CD4-positive, CD25-positive, alpha-beta regulatory T cell (primary cell): ENCODE data around the gene WIPI1. TPM values are rescaled to one million over a fixed set of nuclear protein-coding genes. Genes with fewer than 3 reads are reported as not detected.

Experiments
- ATAC-seq, 2 donors: fragments of 150-1000 bp; cut with Tn5 transposase; one replicate each; pipeline ENCODE4 v1.10.0; 2021; ENCODE audit warnings: low read depth in 2 of 2, moderate number of reproducible peaks in 2 of 2, moderate library complexity in 1 of 2
- DNase-seq, 3 donors: peaks; one replicate each; pipeline versions ENCODE4 v3.0.0 to v3.0.0-alpha.2; 2012 to 2022; ENCODE audit warnings: mixed read lengths in 1 of 3
- H3K27ac ChIP-seq: one replicate; pipeline ENCODE4 v1.7.0; 2013; ENCODE audit warnings: mild to moderate bottlenecking, low read length; ENCODE audit not compliant: insufficient read depth, poor library complexity, severe bottlenecking
- H3K27me3 ChIP-seq: one replicate; pipeline ENCODE4 v1.7.0; 2013; ENCODE audit warnings: low read length; ENCODE audit not compliant: control insufficient read depth, insufficient read depth
- H3K36me3 ChIP-seq: one replicate; pipeline ENCODE4 v1.7.0; 2013; ENCODE audit warnings: mild to moderate bottlenecking, low read length, moderate library complexity; ENCODE audit not compliant: control insufficient read depth, insufficient read depth
- H3K4me1 ChIP-seq: 2 replicates; pipeline ENCODE4 v1.7.0; 2013; ENCODE audit warnings: mild to moderate bottlenecking, low read length; ENCODE audit not compliant: insufficient read depth, control insufficient read depth, poor library complexity, severe bottlenecking
- H3K4me3 ChIP-seq: one replicate; pipeline ENCODE4 v1.7.0; 2013; ENCODE audit warnings: low read depth, mild to moderate bottlenecking, low read length, moderate library complexity
- H3K9me3 ChIP-seq, 2 experiments: 1 replicate in 1 of 2; 2 replicates in 1 of 2; pipeline ENCODE4 v1.7.0; 2013; ENCODE audit warnings: low read length in 2 of 2, mild to moderate bottlenecking in 1 of 2, moderate library complexity in 1 of 2; ENCODE audit not compliant: control insufficient read depth in 2 of 2
- H3K27ac Mint-ChIP-seq, 3 donors: one replicate each; pipeline ENCODE4 v1.8.0; 2020 to 2022; ENCODE audit warnings: mild to moderate bottlenecking in 3 of 3, mixed read lengths in 3 of 3, moderate library complexity in 2 of 3
- H3K27me3 Mint-ChIP-seq: one replicate; pipeline ENCODE4 v1.8.0; 2022; ENCODE audit warnings: mild to moderate bottlenecking, mixed read lengths
- H3K36me3 Mint-ChIP-seq: one replicate; pipeline ENCODE4 v1.8.0; 2020; ENCODE audit warnings: mixed read lengths
- H3K4me1 Mint-ChIP-seq, 4 donors: one replicate each; pipeline ENCODE4 v1.8.0; 2020 to 2022; ENCODE audit warnings: mixed read lengths in 4 of 4, mild to moderate bottlenecking in 1 of 4
- H3K4me3 Mint-ChIP-seq, 4 donors: one replicate each; pipeline ENCODE4 v1.8.0; 2020 to 2022; ENCODE audit warnings: mild to moderate bottlenecking in 4 of 4, mixed read lengths in 4 of 4, moderate library complexity in 3 of 4
- H3K9me3 Mint-ChIP-seq, 7 donors: one replicate each; pipeline ENCODE4 v1.8.0; 2020 to 2022; ENCODE audit warnings: mixed read lengths in 7 of 7, mild to moderate bottlenecking in 3 of 7, moderate library complexity in 2 of 7
- polyA plus RNA-seq, 4 donors: library from polyadenylated mRNA; unstranded; fragments of 300-500 nt; fragmentation: Illumina TruSeq; gene quantifications; one replicate each; pipeline ENCODE4 v1.2.3, GENCODE V29; 2021
- total RNA-seq: library from RNA; stranded (reverse); gene quantifications from one replicate; pipeline ENCODE4 v1.2.3, GENCODE V29; 2022

The WIPI1 gene
- total and polyA plus RNA-seq, 5 donors from 2014 or later, result 2.5 to 5.9 (median 5.2) TPM

DNA sequence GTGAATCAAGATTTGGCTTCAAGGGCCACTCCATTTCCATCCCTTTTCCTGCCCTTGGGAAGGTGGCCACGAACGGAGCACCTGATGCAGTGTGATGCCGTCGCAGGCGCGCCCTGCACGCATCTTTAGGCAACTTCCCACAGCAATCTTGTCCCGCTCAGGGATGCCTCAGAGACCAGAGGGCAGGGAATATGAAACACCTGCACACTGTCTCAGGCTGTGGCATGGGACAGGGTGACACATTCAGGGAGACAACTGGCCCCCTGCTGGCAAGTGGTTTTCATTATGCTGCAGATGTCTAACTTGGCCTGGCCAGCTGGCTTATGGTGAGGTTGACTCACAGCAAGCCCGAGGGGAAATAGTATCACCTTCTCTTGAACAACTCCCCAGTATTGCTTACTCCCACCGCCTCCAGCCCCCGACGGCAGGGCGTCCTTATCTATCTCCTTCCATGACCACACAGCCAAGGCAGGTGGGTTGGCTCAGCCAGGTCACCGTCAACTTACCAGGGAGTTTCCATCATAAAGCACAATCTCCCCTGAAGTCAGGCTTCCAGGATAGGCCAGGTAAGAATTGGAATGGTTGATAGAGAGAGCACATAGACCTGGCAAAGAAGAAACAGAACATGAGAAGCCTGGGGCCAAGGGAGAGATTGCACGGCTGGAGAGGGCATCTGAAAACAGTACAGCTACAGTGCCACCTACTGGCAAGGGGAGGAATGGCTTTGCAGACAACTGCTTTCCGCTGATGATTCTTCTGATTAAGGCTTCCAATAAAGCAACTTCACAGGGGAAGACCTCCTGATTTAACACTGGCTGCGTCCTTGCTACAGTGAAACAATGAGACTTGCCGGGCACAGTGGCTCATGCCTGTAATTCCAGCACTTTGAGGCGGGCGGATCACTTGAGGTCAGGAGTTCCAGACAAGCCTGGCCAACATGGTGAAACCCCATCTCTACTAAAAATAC, 21.1 kb downstream of the WIPI1 start:
- Mint-ChIP-seq H3K4me1 (peaks cover 29 to 53% (median 36%) of the 10 kb centered on the region in 4 donors), H3K27ac (peak overlapping the region; percentile 4 to 76 (median 74)), H3K36me3 (peaks cover 3% of the 10 kb centered on the region), H3K9me3 (no peaks in the 10 kb centered on the region), H3K27me3 (no peaks in the 10 kb centered on the region), H3K4me3 (peak overlapping the region; percentile 0 to 80 (median 42))
- Histone ChIP-seq H3K4me1 (peaks cover 25% of the 10 kb centered on the region), H3K27me3 (no peaks in the 10 kb centered on the region), H3K9me3 (no peaks in the 10 kb centered on the region), H3K36me3 (peaks cover 6% of the 10 kb centered on the region), H3K27ac (peak overlapping the region; percentile 49), H3K4me3 (no peak overlapping the region)
- ATAC-seq, result peak; percentile 75 to 79
- peak; percentile 71 to 89 (median 85) for DNase-seq

DNA sequence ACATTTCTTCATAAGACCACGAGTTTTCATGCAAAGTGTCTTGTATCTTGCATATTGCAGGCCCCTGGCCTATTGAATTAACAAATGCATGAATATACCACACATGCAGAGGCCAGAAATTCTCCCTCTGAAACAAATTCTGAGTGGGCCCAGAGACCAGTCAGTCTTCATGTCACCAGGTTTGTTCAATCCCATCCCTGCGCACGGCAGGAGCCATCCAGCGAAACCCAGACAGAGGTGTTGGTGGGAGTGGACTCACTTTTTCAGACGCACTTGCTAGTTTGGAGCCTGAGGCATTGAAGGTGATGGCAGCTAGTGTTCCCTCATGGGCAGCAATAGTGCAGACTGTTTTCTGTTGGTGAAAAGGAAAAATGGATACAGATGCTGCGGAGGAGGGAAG, 21.9 kb downstream of the WIPI1 start:
- Histone ChIP-seq H3K9me3 (no peaks in the 10 kb centered on the region), H3K36me3 (peaks cover 6% of the 10 kb centered on the region), H3K27me3 (no peaks in the 10 kb centered on the region), H3K4me1 (peaks cover 25% of the 10 kb centered on the region), H3K27ac (no peak overlapping the region), H3K4me3 (no peak overlapping the region)
- peaks cover 3% of the 10 kb centered on the region for H3K36me3 Mint-ChIP-seq
- no peaks in the 10 kb centered on the region for H3K27me3 Mint-ChIP-seq
- H3K4me3 Mint-ChIP-seq, result no peak overlapping the region
- DNase-seq, result no peak
- H3K9me3 Mint-ChIP-seq, result no peaks in the 10 kb centered on the region
- peaks cover 26 to 48% (median 36%) of the 10 kb centered on the region in 4 donors for H3K4me1 Mint-ChIP-seq
- no peak overlapping the region for H3K27ac Mint-ChIP-seq
- ATAC-seq, result no peak

DNA sequence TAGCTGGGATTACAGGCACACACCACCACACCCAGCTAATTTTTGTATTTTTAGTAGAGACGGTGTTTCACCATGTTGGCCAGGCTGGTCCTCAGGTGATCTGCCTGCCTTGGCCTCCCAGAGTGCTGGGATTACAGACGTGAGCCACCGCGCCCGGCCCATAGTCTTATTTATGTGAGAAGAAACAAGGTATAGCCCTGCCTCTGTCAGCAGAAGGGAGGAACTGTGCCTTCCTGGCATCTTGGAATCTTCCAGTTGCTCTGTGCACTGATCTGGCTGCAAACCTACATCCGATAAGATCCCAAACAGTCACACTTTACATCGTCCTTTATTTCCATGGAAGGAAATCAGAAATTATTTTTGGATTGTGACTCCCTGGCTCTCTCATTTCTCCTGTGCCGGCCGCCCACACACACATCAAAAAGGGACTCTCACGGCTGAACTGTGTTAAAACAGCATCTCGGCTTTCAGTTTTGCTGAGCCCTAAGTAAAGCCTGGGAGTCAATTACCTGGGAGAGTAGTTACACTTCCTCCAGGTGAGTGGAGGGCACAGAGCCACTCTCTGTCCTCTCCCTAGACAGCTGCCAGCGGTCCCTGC, 23.3 kb downstream of the WIPI1 start:
- Histone ChIP-seq H3K36me3 (peaks cover 8% of the 10 kb centered on the region), H3K27ac (no peak overlapping the region), H3K9me3 (no peaks in the 10 kb centered on the region), H3K4me3 (no peak overlapping the region), H3K4me1 (peaks cover 25% of the 10 kb centered on the region), H3K27me3 (no peaks in the 10 kb centered on the region)
- Mint-ChIP-seq H3K4me1 (peaks cover 21 to 44% (median 35%) of the 10 kb centered on the region in 4 donors), H3K4me3 (no peak overlapping the region), H3K9me3 (no peaks in the 10 kb centered on the region), H3K27me3 (no peaks in the 10 kb centered on the region), H3K36me3 (peaks cover 6% of the 10 kb centered on the region), H3K27ac (peak overlapping the region in 1 of 3 donors; percentile 58)
- no peak for DNase-seq
- ATAC-seq, result no peak

DNA sequence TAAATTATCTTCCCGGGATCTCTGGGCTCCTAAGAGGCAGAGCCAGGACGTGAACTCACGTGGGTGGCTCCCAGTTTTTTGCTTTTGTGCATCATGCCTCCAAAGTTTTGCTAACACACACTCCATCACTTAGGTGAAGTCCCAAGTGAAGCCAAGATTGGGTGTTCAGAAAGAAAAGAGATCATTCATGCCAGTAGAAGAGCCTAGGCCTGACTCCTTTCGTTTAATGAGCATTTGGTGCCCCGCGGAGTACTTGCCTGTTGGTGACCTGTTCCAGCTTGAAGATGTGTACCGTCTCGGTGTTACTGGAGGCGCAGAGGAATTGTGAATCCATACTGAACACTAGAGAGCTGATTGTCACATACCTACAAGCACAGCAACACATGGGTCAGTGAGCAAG, 24.1 kb downstream of the WIPI1 start:
- no peak overlapping the region for H3K4me3 Mint-ChIP-seq
- no peak overlapping the region for H3K27ac ChIP-seq
- H3K9me3 Mint-ChIP-seq, result no peaks in the 10 kb centered on the region
- H3K27ac Mint-ChIP-seq, result peak overlapping the region in 1 of 3 donors; percentile 58
- H3K9me3 ChIP-seq, result no peaks in the 10 kb centered on the region
- no peak for ATAC-seq
- no peak for DNase-seq
- peaks cover 13% of the 10 kb centered on the region for H3K36me3 ChIP-seq
- no peak overlapping the region for H3K4me3 ChIP-seq
- peaks cover 10% of the 10 kb centered on the region for H3K36me3 Mint-ChIP-seq
- no peaks in the 10 kb centered on the region for H3K27me3 Mint-ChIP-seq
- peaks cover 22% of the 10 kb centered on the region for H3K4me1 ChIP-seq
- H3K27me3 ChIP-seq, result no peaks in the 10 kb centered on the region
- peaks cover 21 to 37% (median 29%) of the 10 kb centered on the region in 4 donors for H3K4me1 Mint-ChIP-seq

DNA sequence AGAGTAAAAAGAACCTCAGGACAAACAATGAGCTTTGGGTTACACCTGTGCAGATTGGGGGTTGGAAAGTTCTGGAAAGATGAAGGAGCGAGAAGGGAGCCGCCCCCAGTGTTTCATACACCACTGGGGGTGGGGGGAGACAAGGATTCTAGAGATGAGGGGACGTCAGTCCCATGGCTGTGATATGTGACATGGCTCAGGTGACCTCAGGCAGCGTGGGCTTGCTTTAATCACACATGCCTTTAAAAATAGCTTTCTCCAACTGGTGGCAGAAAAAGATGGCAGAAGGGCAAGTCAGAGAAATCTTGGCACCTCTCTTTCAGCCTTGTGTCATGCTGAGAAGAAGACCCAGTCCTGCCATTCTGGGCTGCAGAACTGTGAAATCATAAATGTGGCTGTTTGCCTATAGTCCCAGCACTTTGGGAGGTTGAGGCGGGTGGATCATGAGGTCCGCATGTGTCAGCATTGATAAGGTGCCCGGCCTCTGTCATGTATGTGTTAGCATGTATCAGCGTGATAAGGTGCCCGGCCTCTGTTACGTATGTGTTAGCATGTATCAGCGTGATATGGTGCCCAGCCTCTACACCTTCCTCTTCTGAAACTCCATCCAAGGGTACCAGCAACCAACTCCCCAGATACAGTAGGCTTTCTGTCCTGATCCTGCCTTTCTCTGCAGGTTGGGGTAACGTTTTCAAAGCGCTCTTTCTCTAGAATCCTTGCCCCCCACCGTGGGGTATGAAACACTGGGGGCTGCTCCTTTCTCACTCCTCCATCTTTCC, 25.0 kb downstream of the WIPI1 start:
- Mint-ChIP-seq H3K4me3 (peak overlapping the region in 1 of 4 donors; percentile 46), H3K27ac (peak overlapping the region; percentile 22 to 84 (median 26)), H3K36me3 (peaks cover 10% of the 10 kb centered on the region), H3K4me1 (peaks cover 14 to 28% (median 21%) of the 10 kb centered on the region in 4 donors), H3K9me3 (no peaks in the 10 kb centered on the region), H3K27me3 (no peaks in the 10 kb centered on the region)
- Histone ChIP-seq H3K27ac (no peak overlapping the region), H3K36me3 (peaks cover 13% of the 10 kb centered on the region), H3K4me3 (no peak overlapping the region), H3K27me3 (no peaks in the 10 kb centered on the region), H3K4me1 (peaks cover 12% of the 10 kb centered on the region), H3K9me3 (no peaks in the 10 kb centered on the region)
- no peak for ATAC-seq
- DNase-seq, result no peak

DNA sequence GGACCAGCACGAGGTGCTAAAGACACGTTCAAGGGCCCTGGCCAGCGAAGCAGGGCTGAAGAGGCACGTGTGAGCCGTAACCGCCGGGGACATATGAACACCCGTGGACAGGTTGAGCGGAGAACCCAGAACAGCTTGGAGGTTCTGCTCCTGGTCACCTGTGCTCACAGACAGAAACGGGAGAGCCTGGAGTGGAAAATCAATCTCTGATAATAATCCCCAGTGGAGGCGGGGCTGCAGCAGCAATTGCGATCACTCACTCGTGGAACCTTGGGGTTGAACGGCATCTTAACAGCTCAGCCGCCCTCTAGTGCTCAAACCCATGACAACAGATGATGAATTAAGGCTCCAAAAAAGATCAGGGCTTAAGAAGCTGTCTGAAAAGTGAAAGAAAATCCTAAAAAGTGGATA, 25.6 kb downstream of the WIPI1 start:
- ATAC-seq, result peak; percentile 31 to 50
- peaks cover 10% of the 10 kb centered on the region for H3K36me3 Mint-ChIP-seq
- peaks cover 13% of the 10 kb centered on the region for H3K36me3 ChIP-seq

DNA sequence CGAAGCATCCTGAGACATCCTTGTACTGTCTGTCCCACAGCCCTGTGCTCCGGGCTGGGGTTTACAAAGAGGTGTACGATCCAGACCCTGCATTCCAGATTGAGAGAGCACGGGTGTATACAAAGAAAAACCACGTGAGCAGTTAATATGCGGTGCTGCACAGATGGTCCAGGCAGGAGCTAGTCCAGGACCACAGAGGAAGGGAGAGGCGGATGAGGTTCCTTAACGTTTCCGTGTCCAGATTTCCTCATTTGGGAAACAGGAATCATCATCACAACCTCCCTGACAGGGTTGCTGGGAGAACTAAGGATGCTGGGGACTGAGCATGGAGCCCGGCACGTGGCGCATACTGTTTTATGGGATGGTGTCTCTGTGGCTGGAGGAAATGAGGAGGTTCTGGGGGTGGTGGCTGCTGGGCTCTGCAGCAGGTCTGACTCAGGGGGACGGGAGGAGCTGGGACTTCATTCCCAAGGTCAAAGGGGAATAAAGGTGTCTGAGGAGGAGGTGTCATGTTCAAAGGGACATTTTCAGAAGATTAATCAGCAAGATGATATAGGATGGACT, 26.2 kb downstream of the WIPI1 start:
- H3K27ac ChIP-seq, result no peak overlapping the region
- H3K4me3 ChIP-seq, result no peak overlapping the region
- H3K27me3 Mint-ChIP-seq, result no peaks in the 10 kb centered on the region
- DNase-seq, result no peak
- no peak for ATAC-seq
- H3K4me1 Mint-ChIP-seq, result peaks cover 9 to 16% (median 12%) of the 10 kb centered on the region in 4 donors
- H3K4me3 Mint-ChIP-seq, result no peak overlapping the region
- no peaks in the 10 kb centered on the region for H3K9me3 ChIP-seq
- no peaks in the 10 kb centered on the region for H3K9me3 Mint-ChIP-seq
- H3K36me3 Mint-ChIP-seq, result peaks cover 7% of the 10 kb centered on the region
- peaks cover 13% of the 10 kb centered on the region for H3K36me3 ChIP-seq
- no peaks in the 10 kb centered on the region for H3K27me3 ChIP-seq
- H3K4me1 ChIP-seq, result peaks cover 3% of the 10 kb centered on the region
- H3K27ac Mint-ChIP-seq, result peak overlapping the region; percentile 22 to 96 (median 26)

More for the DNA sequence above, 25.6 kb downstream of the WIPI1 start:
- H3K27me3 Mint-ChIP-seq, result no peaks in the 10 kb centered on the region
- H3K4me1 Mint-ChIP-seq, result peaks cover 14 to 22% (median 17%) of the 10 kb centered on the region in 4 donors
- H3K4me3 Mint-ChIP-seq, result peak overlapping the region in 1 of 4 donors; percentile 46
- H3K9me3 Mint-ChIP-seq, result no peaks in the 10 kb centered on the region
- Histone ChIP-seq H3K4me1 (peaks cover 9% of the 10 kb centered on the region), H3K4me3 (no peak overlapping the region), H3K9me3 (no peaks in the 10 kb centered on the region), H3K27ac (no peak overlapping the region), H3K27me3 (no peaks in the 10 kb centered on the region)
- peak in 2 of 3 donors; percentile 61 to 79 for DNase-seq
- H3K27ac Mint-ChIP-seq, result peak overlapping the region; percentile 22 to 84 (median 26)
